GM19452 (cell line): ENCODE results near the gene CHST3.

Experiments
- ATAC-seq: cut with Tn5 transposase; IDR thresholded peaks from one replicate; pipeline ENCODE4 v1.9.1; 2021; ENCODE audit not compliant: unreplicated experiment

CHST3 gene

GRCh38 chr10:72049969-72050781, 86.0 kb downstream of the CHST3 start:
- no peak for ATAC-seq

GRCh38 chr10:72050873-72051272, 86.7 kb downstream of the CHST3 start:
- no peak for ATAC-seq

- ATAC-seq, result no peak
Measured at GRCh38 chr10:72053690-72054089, 89.5 kb downstream of the CHST3 start.

GRCh38 chr10:72056113-72056512, 91.9 kb downstream of the CHST3 start:
- no peak for ATAC-seq

GRCh38 chr10:72056932-72057751, 92.9 kb downstream of the CHST3 start:
- ATAC-seq, result no peak

GRCh38 chr10:72058347-72058898, 94.2 kb downstream of the CHST3 start:
- no peak for ATAC-seq

- ATAC-seq, result no peak
Measured at GRCh38 chr10:72058989-72059842, 95.0 kb downstream of the CHST3 start.

- no peak for ATAC-seq
Measured at GRCh38 chr10:72059843-72060822, 95.9 kb downstream of the CHST3 start.

- no peak for ATAC-seq
Measured at GRCh38 chr10:72061491-72061890, 97.3 kb downstream of the CHST3 start.

- ATAC-seq, result no peak
Measured at GRCh38 chr10:72061930-72062329, 97.7 kb downstream of the CHST3 start.

GRCh38 chr10:72062382-72062781, 98.2 kb downstream of the CHST3 start:
- ATAC-seq, result no peak
